SU-DHL-6 (cell line): ENCODE results near the gene C5orf58.

Source experiments
- H2AFZ ChIP-seq: fragments of 200-600 bp; sonication (generic); 2 replicates; pipeline ENCODE4 v1.6.1; 2014; ENCODE audit warnings: low read depth, mild to moderate bottlenecking, moderate library complexity, mixed read lengths, antibody characterized with exemption, low read length; ENCODE audit not compliant: severe bottlenecking
- H3F3A ChIP-seq: fragments of 200-600 bp; shearing (Covaris generic); 2 replicates; pipeline ENCODE4 v1.6.0; 2016; ENCODE audit warnings: antibody characterized with exemption, mild to moderate bottlenecking; ENCODE audit not compliant: insufficient read depth
- H3K27ac ChIP-seq: fragments of 200-600 bp; sonication (generic); 2 replicates; pipeline ENCODE4 v1.5.1; 2016; ENCODE audit warnings: low read depth, mild to moderate bottlenecking, low read length, moderate library complexity, mixed read lengths
- H3K27me3 ChIP-seq: fragments of 200-600 bp; sonication (generic), shearing (Covaris generic); 2 replicates; pipeline ENCODE4 v1.6.0; 2014; ENCODE audit warnings: mild to moderate bottlenecking, low read length
- H3K36me3 ChIP-seq: fragments of 200-600 bp; sonication (generic); 2 replicates; pipeline ENCODE4 v1.6.1; 2014; ENCODE audit warnings: mild to moderate bottlenecking, low read length, mixed read lengths
- H3K4me2 ChIP-seq: fragments of 300-600, 200-600 bp; shearing (Covaris generic), sonication (generic); 2 replicates; pipeline ENCODE4 v1.6.0; 2014; ENCODE audit warnings: low read length, low read depth, mild to moderate bottlenecking; ENCODE audit not compliant: poor library complexity, severe bottlenecking
- H3K4me3 ChIP-seq: fragments of 200-600 bp; sonication (generic); 2 replicates; pipeline ENCODE4 v1.5.1; 2014; ENCODE audit warnings: antibody characterized with exemption, low read length, mild to moderate bottlenecking, mixed read lengths; ENCODE audit not compliant: insufficient read depth, poor library complexity, severe bottlenecking
- H3K79me2 ChIP-seq: fragments of 200-600 bp; sonication (generic); 2 replicates; pipeline ENCODE4 v1.6.1; 2014; ENCODE audit warnings: mild to moderate bottlenecking, low read length, moderate library complexity; ENCODE audit not compliant: insufficient read depth
- H3K9ac ChIP-seq: fragments of 200-600 bp; sonication (generic); 2 replicates; pipeline ENCODE4 v1.7.0; 2014; ENCODE audit warnings: mild to moderate bottlenecking, low read length
- H3K9me2 ChIP-seq: fragments of 200-600 bp; sonication (generic); replicated peaks from 2 replicates; pipeline ENCODE4 v1.6.1; 2014; ENCODE audit warnings: low read length; ENCODE audit not compliant: insufficient read depth
- H3K9me3 ChIP-seq: fragments of 200-600 bp; sonication (generic); 2 replicates; pipeline ENCODE4 v1.6.1; 2014; ENCODE audit warnings: low read length, mixed read lengths; ENCODE audit not compliant: insufficient read depth
- H4K20me1 ChIP-seq: fragments of 200-600 bp; sonication (generic); 2 replicates; pipeline ENCODE4 v1.6.1; 2014; ENCODE audit warnings: low read depth, mild to moderate bottlenecking, antibody characterized with exemption, low read length, moderate library complexity, mixed read lengths
- CTCF ChIP-seq: fragments of 200-600 bp; sonication (generic); IDR thresholded peaks from one replicate; pipeline ENCODE4 v1.5.1; 2017; ENCODE audit warnings: antibody characterized with exemption, mild to moderate bottlenecking, low read length, moderate library complexity; ENCODE audit not compliant: insufficient read depth, poor library complexity, severe bottlenecking
- EZH2phosphoT487 ChIP-seq: fragments of 200-600 bp; sonication (generic), shearing (Covaris generic); conservative IDR thresholded peaks from 2 replicates; pipeline ENCODE4 v1.6.1; 2018; ENCODE audit warnings: mild to moderate bottlenecking, antibody characterized with exemption, low read length, moderate library complexity, mixed read lengths

The C5orf58 gene

DNA sequence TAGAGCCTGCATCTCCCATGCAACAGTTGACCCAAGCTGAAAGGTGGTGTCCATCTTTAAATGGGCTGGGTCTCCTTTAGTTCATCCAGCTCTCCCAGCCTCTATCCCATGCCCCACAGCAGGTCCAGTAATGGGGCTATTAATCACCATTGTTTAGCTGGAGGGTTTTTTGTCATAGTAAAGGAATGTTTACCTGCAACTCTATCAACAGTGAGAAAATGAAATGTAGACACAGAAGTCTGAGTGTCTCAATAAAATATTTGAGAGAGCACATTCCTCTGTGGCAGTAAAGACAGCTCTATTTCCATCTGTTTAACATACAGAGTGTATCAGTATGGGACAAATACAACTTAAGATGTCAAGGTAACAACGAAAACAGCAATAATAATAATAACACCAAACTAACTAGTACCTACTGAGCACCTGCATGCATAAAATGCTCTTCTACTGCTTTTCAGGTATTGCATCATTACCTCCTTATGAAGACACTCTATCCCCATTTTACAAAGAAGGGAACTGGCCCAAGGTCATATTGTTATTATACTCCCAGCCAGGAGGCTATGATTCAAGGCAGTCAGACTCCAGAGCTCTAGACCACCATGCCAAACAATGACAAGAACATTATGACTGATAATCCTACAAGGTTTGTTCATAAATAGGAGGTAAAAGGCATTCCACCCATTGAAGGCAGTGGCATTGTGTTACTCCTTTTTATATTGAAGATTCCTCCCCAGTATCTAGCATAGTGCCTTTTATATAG, 21.0 kb upstream of the C5orf58 start:
- TF ChIP-seq EZH2phosphoT487 (no peak), CTCF (no peak)
- Histone ChIP-seq H3K79me2 (no peaks in the 10 kb centered on the region), H4K20me1 (no peaks in the 10 kb centered on the region), H3K27ac (no peak overlapping the region), H3K4me3 (no peak overlapping the region), H3K36me3 (no peaks in the 10 kb centered on the region), H2AFZ (no peak overlapping the region), H3K27me3 (no peaks in the 10 kb centered on the region), H3K9me3 (no peaks in the 10 kb centered on the region), H3K9me2 (no peaks in the 10 kb centered on the region), H3F3A (no peaks in the 10 kb centered on the region), H3K9ac (no peak overlapping the region), H3K4me2 (no peak overlapping the region)

GRCh38 chr5:170216257-170216864, 16.4 kb upstream of the C5orf58 start:
- Histone ChIP-seq H3K4me2 (no peak overlapping the region), H3K36me3 (no peaks in the 10 kb centered on the region), H3F3A (no peaks in the 10 kb centered on the region), H3K27ac (no peak overlapping the region), H4K20me1 (no peaks in the 10 kb centered on the region), H3K27me3 (no peaks in the 10 kb centered on the region), H2AFZ (no peak overlapping the region), H3K9me3 (no peaks in the 10 kb centered on the region), H3K9ac (no peak overlapping the region), H3K4me3 (no peak overlapping the region), H3K9me2 (no peaks in the 10 kb centered on the region), H3K79me2 (no peaks in the 10 kb centered on the region)
- TF ChIP-seq CTCF (no peak), EZH2phosphoT487 (no peak)

- Histone ChIP-seq H3K4me2 (no peak overlapping the region), H3K9me2 (no peaks in the 10 kb centered on the region), H3K9ac (no peak overlapping the region), H4K20me1 (no peaks in the 10 kb centered on the region), H3F3A (no peaks in the 10 kb centered on the region), H2AFZ (no peak overlapping the region), H3K27ac (no peak overlapping the region), H3K4me3 (no peak overlapping the region), H3K9me3 (no peaks in the 10 kb centered on the region), H3K27me3 (no peaks in the 10 kb centered on the region), H3K36me3 (no peaks in the 10 kb centered on the region), H3K79me2 (no peaks in the 10 kb centered on the region)
- TF ChIP-seq CTCF (no peak), EZH2phosphoT487 (no peak)
Observed at GRCh38 chr5:170217831-170218230, 15.0 kb upstream of the C5orf58 start.
